Measurements from ENCODE around the gene LMBR1. TPM values are rescaled to one million over a fixed set of nuclear protein-coding genes. Genes with fewer than 3 reads are reported as not detected.
"Not testable (repeated sequence)": the region's sequence is repeated elsewhere in the genome, so short reads cannot be mapped to it uniquely, and the experiment has no call there.

LMBR1 gene
- polyA plus RNA-seq, 3 donors, result 14.8 to 24.4 (median 21.2) TPM

DNA sequence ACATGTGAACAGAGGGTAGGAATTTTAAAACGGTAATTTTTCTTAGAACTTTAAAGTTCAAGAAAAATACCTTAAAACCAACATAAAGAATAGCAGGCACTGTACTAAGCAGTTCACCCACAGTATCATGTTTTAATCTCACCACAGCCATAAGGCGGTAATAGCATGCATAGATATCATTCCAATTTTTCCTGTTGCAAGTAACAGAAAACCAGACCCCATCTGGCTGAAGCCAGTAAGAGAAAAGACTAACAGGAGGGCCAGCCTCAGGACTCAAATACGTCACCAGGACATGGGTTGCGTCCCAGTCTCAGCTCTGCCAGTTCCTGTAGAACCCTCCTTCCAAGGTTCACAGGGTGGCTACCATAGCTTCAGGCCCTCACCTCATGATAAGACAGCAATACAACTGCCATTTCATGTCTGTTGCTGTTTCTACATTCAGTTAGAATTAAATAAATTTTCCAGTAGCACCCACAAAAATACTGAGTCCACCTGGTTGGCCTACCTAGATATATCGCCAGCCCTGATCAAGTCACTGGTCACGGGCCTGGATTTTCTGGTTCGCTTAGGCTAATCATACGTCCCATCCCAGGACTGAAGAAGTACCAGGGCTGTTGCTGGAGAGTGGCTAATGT lies 254.4 kb downstream of the LMBR1 start:
- intact Hi-C loops (cut with micrococcal nuclease), result no loop called here
- Histone ChIP-seq H3K27me3 (ENCODE audit: control insufficient read depth in 2 of 2, insufficient read depth in 2 of 2, low read length in 2 of 2) (peaks cover 13 to 22% of the 10 kb centered on the region in 2 donors), H3K36me3 (replicated peaks in 1 of 2; ENCODE audit: control insufficient read depth in 1 of 2, insufficient read depth in 2 of 2, low read length in 2 of 2) (no peaks in the 10 kb centered on the region), H3K4me2 (replicated peaks; ENCODE audit: extremely low read depth, low read length, poor library complexity, severe bottlenecking) (no peak overlapping the region), H4K20me1 (ENCODE audit: insufficient read depth, low read length) (no peaks in the 10 kb centered on the region), H3K4me1 (ENCODE audit: control insufficient read depth in 1 of 2, insufficient read depth in 2 of 2, low read length in 2 of 2) (peaks cover 17 to 22% of the 10 kb centered on the region in 2 donors), H3K9ac (ENCODE audit: insufficient read depth, low read length, poor library complexity, severe bottlenecking) (no peak overlapping the region), H3K9me3 (replicated peaks in 1 of 2; ENCODE audit: control insufficient read depth in 1 of 2, insufficient read depth in 1 of 2, low read length in 2 of 2) (peaks cover 12% of the 10 kb centered on the region in 2 donors), H3K4me3 (replicated peaks in 1 of 3; ENCODE audit: low read depth in 2 of 3, low read length in 3 of 3) (no peak overlapping the region), H3K27ac (ENCODE audit: low read depth in 1 of 2, low read length in 2 of 2) (no peak overlapping the region), H2AFZ (ENCODE audit: insufficient read depth, low read depth, low read length, poor library complexity, severe bottlenecking) (no peak overlapping the region), H3K79me2 (ENCODE audit: insufficient read depth, low read length) (no peaks in the 10 kb centered on the region)
- 96% methylated on average over 7 of the region's 8 CpGs for WGBS (ENCODE audit: insufficient coverage)
- no peak overlapping the region for H3K27ac Mint-ChIP-seq
- peaks cover 8 to 46% (median 18%) of the 10 kb centered on the region in 3 donors for H3K27me3 Mint-ChIP-seq (ENCODE audit: low read depth in 3 of 3)
- peaks cover 4 to 7% of the 10 kb centered on the region in 2 donors for H3K36me3 Mint-ChIP-seq
- no peak for DNase-seq
- H3K4me3 Mint-ChIP-seq, result no peak overlapping the region
- H3K9me3 Mint-ChIP-seq, result peaks cover 8 to 25% (median 17%) of the 10 kb centered on the region in 7 donors
- peaks cover 15% of the 10 kb centered on the region for H3K4me1 Mint-ChIP-seq
- TF ChIP-seq, protein P1, sequence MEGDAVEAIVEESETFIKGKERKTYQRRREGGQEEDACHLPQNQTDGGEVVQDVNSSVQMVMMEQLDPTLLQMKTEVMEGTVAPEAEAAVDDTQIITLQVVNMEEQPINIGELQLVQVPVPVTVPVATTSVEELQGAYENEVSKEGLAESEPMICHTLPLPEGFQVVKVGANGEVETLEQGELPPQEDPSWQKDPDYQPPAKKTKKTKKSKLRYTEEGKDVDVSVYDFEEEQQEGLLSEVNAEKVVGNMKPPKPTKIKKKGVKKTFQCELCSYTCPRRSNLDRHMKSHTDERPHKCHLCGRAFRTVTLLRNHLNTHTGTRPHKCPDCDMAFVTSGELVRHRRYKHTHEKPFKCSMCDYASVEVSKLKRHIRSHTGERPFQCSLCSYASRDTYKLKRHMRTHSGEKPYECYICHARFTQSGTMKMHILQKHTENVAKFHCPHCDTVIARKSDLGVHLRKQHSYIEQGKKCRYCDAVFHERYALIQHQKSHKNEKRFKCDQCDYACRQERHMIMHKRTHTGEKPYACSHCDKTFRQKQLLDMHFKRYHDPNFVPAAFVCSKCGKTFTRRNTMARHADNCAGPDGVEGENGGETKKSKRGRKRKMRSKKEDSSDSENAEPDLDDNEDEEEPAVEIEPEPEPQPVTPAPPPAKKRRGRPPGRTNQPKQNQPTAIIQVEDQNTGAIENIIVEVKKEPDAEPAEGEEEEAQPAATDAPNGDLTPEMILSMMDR (IDR thresholded peaks at IDR 0.05), result no peak

DNA sequence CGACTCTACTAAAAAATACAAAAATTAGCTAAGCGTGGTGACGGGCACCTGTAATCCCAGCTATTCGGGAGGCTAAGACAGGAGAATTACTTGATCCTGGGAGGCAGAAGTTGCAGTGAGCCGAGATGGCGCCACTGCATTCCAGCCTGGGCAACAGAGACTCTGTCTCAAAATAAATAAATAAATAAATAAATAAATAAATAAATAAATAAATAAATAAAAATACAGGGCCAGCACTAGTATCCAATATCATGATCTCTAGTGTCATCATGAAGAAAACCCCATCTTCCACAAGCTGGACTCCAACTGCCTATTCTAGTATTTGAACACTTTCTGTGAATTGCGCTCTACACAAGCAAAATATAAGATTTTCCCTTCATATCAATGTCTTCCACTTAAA lies 255.9 kb downstream of the LMBR1 start:
- Mint-ChIP-seq H3K27me3 (ENCODE audit: low read depth in 3 of 3) (peaks cover 11 to 36% (median 13%) of the 10 kb centered on the region in 3 donors), H3K9me3 (peaks cover 8 to 29% (median 17%) of the 10 kb centered on the region in 7 donors), H3K4me1 (peaks cover 15% of the 10 kb centered on the region)
- H4K20me1 ChIP-seq (ENCODE audit: insufficient read depth, low read length); H3K36me3 Mint-ChIP-seq; intact Hi-C loops (cut with micrococcal nuclease); H3K27ac Mint-ChIP-seq; H3K36me3 ChIP-seq (replicated peaks in 1 of 2; ENCODE audit: control insufficient read depth in 1 of 2, insufficient read depth in 2 of 2, low read length in 2 of 2); H3K4me2 ChIP-seq (replicated peaks; ENCODE audit: extremely low read depth, low read length, poor library complexity, severe bottlenecking); H3K79me2 ChIP-seq (ENCODE audit: insufficient read depth, low read length); H3K4me3 ChIP-seq (replicated peaks in 1 of 3; ENCODE audit: low read depth in 2 of 3, low read length in 3 of 3); H2AFZ ChIP-seq (ENCODE audit: insufficient read depth, low read depth, low read length, poor library complexity, severe bottlenecking); H3K9ac ChIP-seq (ENCODE audit: insufficient read depth, low read length, poor library complexity, severe bottlenecking); H3K27ac ChIP-seq (ENCODE audit: low read depth in 1 of 2, low read length in 2 of 2); DNase-seq; H3K4me3 Mint-ChIP-seq: not testable (repeated sequence)
- Histone ChIP-seq H3K9me3 (replicated peaks in 1 of 2; ENCODE audit: control insufficient read depth in 1 of 2, insufficient read depth in 1 of 2, low read length in 2 of 2) (peaks cover 12% of the 10 kb centered on the region in 2 donors), H3K27me3 (ENCODE audit: control insufficient read depth in 2 of 2, insufficient read depth in 2 of 2, low read length in 2 of 2) (peaks cover 9 to 20% of the 10 kb centered on the region in 2 donors), H3K4me1 (ENCODE audit: control insufficient read depth in 1 of 2, insufficient read depth in 2 of 2, low read length in 2 of 2) (peaks cover 17 to 22% of the 10 kb centered on the region in 2 donors)
- 96% methylated on average over 5 of the region's 7 CpGs for WGBS (ENCODE audit: insufficient coverage)

Data from CD14-positive monocyte (primary cell).